Measurements from ENCODE around the gene PELO.
"Not testable (repeated sequence)": the region's sequence is repeated elsewhere in the genome, so short reads cannot be mapped to it uniquely, and the experiment has no call there.

PELO gene

GRCh38 chr5:52801329-52801728 lies 13.6 kb downstream of the PELO start:
- DNase-seq (ENCODE audit: low spot score) = no peak

GRCh38 chr5:52802272-52802973 lies 14.7 kb downstream of the PELO start:
- no peak for DNase-seq (ENCODE audit: low spot score)

GRCh38 chr5:52802974-52803336 lies 15.2 kb downstream of the PELO start:
- DNase-seq (ENCODE audit: low spot score) = no peak

GRCh38 chr5:52804387-52804791 lies 16.7 kb downstream of the PELO start:
- no peak for DNase-seq (ENCODE audit: low spot score)

GRCh38 chr5:52804981-52805380 lies 17.3 kb downstream of the PELO start:
- no peak for DNase-seq (ENCODE audit: low spot score)

DNA sequence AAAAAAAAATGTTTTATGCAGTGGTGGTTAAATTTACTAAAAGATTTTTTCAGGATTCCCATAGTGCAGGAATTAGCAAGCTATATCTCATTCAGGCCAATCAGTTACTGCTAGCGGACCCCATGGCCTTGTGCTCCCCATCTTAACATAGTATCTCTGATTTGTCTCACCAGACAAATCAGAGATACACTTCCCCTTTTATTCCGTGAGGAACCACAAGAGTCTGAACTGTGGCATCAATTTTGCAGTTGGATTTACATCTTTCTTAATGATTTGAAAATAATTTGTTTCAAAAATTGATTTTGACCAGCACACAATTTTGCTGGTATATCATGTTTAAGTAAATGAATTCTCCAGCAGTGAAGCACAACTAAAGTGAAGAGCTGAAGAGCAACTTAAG lies 17.9 kb downstream of the PELO start:
- no peak for DNase-seq (ENCODE audit: low spot score)

GRCh38 chr5:52807037-52807436 lies 19.3 kb downstream of the PELO start:
- DNase-seq (ENCODE audit: low spot score) = no peak

GRCh38 chr5:52807723-52808122 lies 20.0 kb downstream of the PELO start:
- DNase-seq (ENCODE audit: low spot score) = no peak

- no peak for DNase-seq (ENCODE audit: low spot score)
Measured at GRCh38 chr5:52808316-52808901, 20.7 kb downstream of the PELO start.

GRCh38 chr5:52809884-52810283 lies 22.2 kb downstream of the PELO start:
- no peak for DNase-seq (ENCODE audit: low spot score)

DNA sequence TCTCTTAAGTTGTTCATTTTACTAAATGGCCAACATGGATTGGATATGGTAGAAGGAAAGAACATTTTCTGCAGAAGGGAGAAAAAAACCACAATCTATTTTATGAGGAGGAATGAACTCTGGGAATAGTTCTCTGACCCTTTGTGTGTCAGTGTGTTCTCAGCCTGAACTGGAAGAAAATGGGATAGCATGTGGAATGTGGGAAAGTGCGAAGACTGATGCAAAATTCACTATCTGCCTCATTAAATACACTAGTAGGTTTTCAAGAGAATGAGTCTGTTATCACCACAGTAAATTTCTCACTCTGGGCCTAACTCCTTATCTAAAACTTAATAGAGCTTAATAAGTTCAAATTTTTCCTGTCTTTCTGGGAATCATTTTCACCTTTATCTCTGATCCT lies 22.7 kb downstream of the PELO start:
- DNase-seq (ENCODE audit: low spot score) = no peak

DNA sequence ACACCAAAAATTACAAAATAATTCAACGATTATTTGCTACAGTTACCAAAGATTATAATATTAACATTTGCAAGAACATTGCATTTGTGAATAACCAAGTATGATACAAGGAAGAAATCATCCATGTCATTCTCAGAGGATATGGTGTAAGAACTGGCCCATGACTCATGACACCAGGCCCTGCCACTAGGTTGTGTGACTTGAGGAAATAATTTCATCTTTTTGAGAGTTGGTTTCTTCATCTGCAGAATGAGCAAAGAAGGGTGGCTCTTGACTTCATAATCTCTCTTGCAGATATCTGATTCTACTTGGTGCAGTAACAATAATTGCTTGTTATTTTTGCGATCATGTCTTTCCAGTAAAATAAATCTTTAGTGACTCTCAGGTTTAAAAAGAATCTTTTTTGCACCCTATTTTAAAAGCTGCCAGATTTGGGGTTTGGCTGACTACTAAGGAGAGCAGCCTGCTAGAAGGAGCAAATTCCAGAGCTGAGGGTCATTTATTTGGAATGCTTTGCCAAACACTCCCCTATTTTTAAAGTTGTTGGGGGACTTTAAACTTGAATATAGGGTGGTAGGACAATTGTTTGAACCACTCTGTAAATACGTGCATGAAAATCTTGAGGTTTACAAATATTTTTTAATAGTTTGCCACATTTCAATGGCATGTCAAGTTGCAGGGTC lies 23.5 kb downstream of the PELO start:
- DNase-seq (ENCODE audit: low spot score) = no peak

DNA sequence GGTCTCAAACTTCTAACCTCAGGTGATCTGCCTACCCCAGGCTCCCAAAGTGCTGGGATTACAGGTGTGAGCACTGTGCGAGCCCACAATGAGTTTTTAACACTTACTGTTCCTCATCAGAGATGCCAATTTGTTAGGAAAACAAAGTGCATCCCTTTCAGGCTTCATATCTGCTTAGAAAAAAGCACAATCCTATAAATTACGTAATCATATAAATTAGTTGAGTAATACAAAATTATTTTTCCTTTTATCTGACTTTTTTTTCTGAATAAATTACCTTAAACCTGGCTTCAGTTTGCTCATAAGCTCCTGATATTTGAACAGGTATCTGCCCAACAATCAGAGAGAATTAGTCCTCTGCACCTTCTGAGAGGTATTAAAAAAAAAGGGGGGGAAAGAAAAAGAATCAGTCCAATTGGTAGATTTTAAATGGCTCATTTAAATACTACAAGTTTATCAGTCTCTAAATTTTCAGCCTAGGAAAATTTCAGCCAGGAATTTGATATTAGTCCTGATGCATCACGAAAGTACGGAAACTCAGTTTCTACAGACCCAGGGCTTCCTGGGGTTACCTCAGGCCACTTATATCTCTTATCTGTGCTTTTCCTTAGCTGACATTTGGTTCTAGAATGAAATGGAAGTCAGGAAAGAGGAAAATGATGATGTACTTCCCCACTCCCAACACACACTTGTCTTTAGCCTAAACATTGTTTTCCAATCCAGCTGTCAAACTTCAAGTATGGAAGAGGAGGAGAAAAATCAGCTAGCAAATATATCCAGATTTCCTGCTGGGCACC lies 26.8 kb downstream of the PELO start:
- DNase-seq (ENCODE audit: low spot score) = no peak

GRCh38 chr5:52817818-52818217 lies 30.1 kb downstream of the PELO start:
- DNase-seq (ENCODE audit: low spot score) = no peak

DNA sequence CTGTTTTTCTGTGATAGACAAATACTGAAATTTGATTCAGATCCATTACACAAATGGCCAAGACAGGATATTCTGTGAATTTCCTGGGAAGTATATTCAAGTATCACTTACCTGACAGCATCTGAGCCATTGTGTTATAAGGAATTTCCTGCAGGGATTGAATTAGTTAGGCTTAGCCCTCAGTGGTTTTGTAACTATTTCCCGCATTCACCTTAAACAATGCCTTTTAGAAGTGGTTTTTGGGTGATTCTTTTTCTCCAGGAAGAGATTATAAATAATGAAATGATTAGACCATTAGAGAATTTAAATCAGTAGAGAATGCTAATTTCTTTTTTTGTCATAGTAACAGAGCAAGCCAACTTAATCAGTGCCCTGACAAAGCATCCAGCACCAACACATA lies 30.6 kb downstream of the PELO start:
- no peak for DNase-seq (ENCODE audit: low spot score)

DNA sequence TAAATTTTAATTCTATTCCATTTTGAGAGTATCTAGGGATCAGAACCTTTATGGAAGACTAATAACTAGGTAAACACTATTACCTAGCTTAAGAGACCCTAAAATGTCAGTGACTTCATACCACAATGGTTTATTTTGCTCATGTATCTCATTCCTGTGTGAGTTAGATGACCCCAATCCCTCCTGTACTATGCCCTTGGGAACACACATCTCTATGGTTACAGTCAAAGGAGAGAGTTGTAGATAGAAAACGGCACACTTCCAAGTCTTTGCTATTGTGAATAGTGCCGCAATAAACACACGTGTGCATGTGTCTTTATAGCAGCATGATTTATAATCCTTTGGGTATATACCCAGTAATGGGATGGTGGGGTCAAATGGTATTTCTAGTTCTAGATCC lies 31.1 kb downstream of the PELO start:
- DNase-seq (ENCODE audit: low spot score) = not testable (repeated sequence)

- no peak for DNase-seq (ENCODE audit: low spot score)
Measured at GRCh38 chr5:52821901-52822300, 34.2 kb downstream of the PELO start.

- no peak for DNase-seq (ENCODE audit: low spot score)
Measured at GRCh38 chr5:52822437-52822836, 34.7 kb downstream of the PELO start.

DNA sequence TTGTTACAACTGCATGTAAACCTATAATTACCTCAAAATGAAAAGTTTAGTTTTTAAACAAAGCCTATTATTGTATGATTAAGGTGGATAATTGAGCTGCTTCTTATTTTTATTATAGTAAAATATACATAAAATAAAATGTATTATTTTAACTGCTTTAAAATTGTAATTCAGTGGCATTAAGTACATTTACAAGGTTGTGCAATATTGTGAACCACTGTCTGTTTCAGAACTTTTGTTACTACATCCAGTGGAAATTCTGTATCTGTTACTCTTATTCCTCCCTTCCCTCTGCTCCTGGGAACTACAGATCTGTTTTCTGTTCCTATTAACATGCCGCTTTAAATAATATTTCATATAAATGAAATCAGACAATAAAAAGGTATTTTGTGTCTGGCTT lies 37.1 kb downstream of the PELO start:
- DNase-seq (ENCODE audit: low spot score) = no peak

DNA sequence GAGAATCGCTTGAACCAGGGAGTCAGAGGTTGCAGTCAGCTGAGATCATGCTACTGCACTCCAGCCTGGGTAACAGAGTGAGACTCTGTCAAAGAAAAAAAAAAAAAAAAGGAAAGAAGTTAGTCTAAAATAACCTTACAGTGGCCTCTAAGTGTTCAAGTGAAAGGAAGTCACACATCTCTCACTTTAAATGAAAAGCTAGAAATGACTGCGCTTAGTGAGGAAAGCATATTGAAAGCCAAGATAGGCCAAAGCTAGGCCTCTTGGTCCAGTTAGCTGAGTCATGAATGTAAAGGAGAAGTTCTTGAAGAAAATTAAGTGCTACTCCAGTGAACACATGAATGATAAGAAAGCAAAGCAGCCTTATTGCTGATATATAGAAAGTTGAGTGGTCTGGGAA lies 38.1 kb downstream of the PELO start:
- no peak for DNase-seq (ENCODE audit: low spot score)

GRCh38 chr5:52827815-52828214 lies 40.1 kb downstream of the PELO start:
- DNase-seq (ENCODE audit: low spot score) = no peak

DNA sequence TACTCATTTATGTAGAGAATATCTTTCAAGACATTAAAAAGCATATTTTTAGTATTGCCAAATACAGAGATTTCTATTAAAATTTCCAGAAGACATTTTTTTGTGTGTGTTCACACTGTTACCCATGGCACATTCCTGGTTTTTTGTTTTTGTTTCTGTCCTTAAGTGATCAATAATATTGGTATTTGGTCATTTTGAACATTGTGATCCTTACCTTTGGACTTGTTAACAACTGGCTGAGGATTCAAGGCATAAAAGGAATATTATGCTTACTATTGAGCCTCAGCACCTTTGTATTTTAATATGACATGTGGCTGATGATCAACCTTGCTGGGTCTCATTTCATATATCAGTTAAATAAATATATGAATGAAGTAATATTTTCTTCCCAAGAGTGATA lies 41.9 kb downstream of the PELO start:
- DNase-seq (ENCODE audit: low spot score) = no peak

- no peak for DNase-seq (ENCODE audit: low spot score)
Measured at GRCh38 chr5:52830650-52831049, 42.9 kb downstream of the PELO start.

Data from hematopoietic multipotent progenitor cell treated with erythropoietin and hydrocortisone succinate and interleukin-3 and kit ligand, for 15 days (in vitro differentiated cells).